Loucy (cell line): ENCODE data around the gene KANSL1L.

ENCODE experiments used
- H2AFZ ChIP-seq: fragments of 200-600 bp; sonication (generic); 2 replicates; pipeline ENCODE4 v1.6.0; 2016; ENCODE audit warnings: antibody characterized with exemption, mild to moderate bottlenecking, low read length, moderate library complexity
- H3F3A ChIP-seq: fragments of 200-600 bp; 2 replicates; pipeline ENCODE4 v1.6.0; 2016; ENCODE audit warnings: antibody characterized with exemption, low read depth, mild to moderate bottlenecking
- H3K27me3 ChIP-seq: fragments of 200-600 bp; sonication (generic); 2 replicates; pipeline ENCODE4 v1.6.1; 2014; ENCODE audit warnings: low read length, mild to moderate bottlenecking; ENCODE audit not compliant: insufficient read depth, poor library complexity, severe bottlenecking
- H3K36me3 ChIP-seq: fragments of 200-600 bp; sonication (generic); 2 replicates; pipeline ENCODE4 v1.6.1; 2016; ENCODE audit warnings: low read length; ENCODE audit not compliant: insufficient read depth
- H3K4me1 ChIP-seq: fragments of 200-600 bp; sonication (generic); 2 replicates; pipeline ENCODE4 v1.5.1; 2014; ENCODE audit warnings: low read length, mild to moderate bottlenecking; ENCODE audit not compliant: insufficient read depth, poor library complexity, severe bottlenecking
- H3K4me2 ChIP-seq: fragments of 200-600 bp; sonication (generic); 2 replicates; pipeline ENCODE4 v1.6.0; 2014; ENCODE audit warnings: antibody characterized with exemption, low read length, low read depth, mild to moderate bottlenecking; ENCODE audit not compliant: poor library complexity, severe bottlenecking
- H3K4me3 ChIP-seq: fragments of 200-600 bp; sonication (generic); 2 replicates; pipeline ENCODE4 v1.5.1; 2014; ENCODE audit warnings: low read length, mild to moderate bottlenecking, mixed read lengths; ENCODE audit not compliant: poor library complexity, severe bottlenecking
- H3K79me2 ChIP-seq: fragments of 200-600 bp; sonication (generic); 2 replicates; pipeline ENCODE4 v1.6.1; 2014; ENCODE audit warnings: low read length; ENCODE audit not compliant: insufficient read depth
- H3K9ac ChIP-seq: fragments of 200-600 bp; sonication (generic); 2 replicates; pipeline ENCODE4 v1.6.0; 2014; ENCODE audit warnings: mild to moderate bottlenecking, low read depth, low read length, moderate library complexity; ENCODE audit not compliant: poor library complexity, severe bottlenecking
- H3K9me2 ChIP-seq: fragments of 200-600 bp; sonication (generic); replicated peaks from 2 replicates; pipeline ENCODE4 v1.6.1; 2016; ENCODE audit warnings: low read depth, low read length, mixed read lengths
- H3K9me3 ChIP-seq: fragments of 200-600 bp; sonication (generic); 2 replicates; pipeline ENCODE4 v1.6.1; 2014; ENCODE audit warnings: mild to moderate bottlenecking, antibody characterized with exemption, low read length, low read depth; ENCODE audit not compliant: insufficient read depth
- H4K20me1 ChIP-seq: fragments of 200-600 bp; sonication (generic); 2 replicates; pipeline ENCODE4 v1.6.0; 2014; ENCODE audit warnings: antibody characterized with exemption, low read length, mild to moderate bottlenecking; ENCODE audit not compliant: insufficient read depth, poor library complexity, severe bottlenecking
- EZH2phosphoT487 ChIP-seq: fragments of 200-600 bp; IDR thresholded peaks from 2 replicates; pipeline ENCODE4 v1.6.1; 2018; ENCODE audit warnings: antibody characterized with exemption, mild to moderate bottlenecking, moderate library complexity, borderline replicate concordance
- TF ChIP-seq, protein P1 (sequence below): fragments of 200-600 bp; sonication (generic); conservative IDR thresholded peaks from 2 replicates; pipeline ENCODE4 v1.5.1; 2014; ENCODE audit warnings: mild to moderate bottlenecking, antibody characterized with exemption, low read length

KANSL1L gene

DNA sequence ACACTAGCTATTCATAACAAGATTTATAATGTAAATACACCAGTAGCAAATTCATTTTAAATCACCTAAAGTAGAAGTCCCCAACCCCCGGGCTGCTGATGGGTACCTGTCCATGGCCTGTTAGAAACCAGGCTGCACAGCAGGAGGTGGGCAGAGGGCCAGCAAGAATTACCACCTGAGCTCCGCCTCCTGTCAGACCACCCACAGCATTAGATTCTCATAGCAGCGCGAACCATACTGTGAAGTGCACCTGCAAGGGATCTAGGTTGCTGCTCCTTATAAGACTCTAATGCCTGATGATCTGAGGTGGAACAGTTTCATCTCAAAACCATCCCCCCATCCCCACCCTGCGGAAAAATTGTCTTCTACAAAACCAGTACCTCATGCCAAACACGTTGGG, 71.3 kb downstream of the KANSL1L start:
- H3K27me3 ChIP-seq: no peaks in the 10 kb centered on the region
- TF ChIP-seq, protein P1, sequence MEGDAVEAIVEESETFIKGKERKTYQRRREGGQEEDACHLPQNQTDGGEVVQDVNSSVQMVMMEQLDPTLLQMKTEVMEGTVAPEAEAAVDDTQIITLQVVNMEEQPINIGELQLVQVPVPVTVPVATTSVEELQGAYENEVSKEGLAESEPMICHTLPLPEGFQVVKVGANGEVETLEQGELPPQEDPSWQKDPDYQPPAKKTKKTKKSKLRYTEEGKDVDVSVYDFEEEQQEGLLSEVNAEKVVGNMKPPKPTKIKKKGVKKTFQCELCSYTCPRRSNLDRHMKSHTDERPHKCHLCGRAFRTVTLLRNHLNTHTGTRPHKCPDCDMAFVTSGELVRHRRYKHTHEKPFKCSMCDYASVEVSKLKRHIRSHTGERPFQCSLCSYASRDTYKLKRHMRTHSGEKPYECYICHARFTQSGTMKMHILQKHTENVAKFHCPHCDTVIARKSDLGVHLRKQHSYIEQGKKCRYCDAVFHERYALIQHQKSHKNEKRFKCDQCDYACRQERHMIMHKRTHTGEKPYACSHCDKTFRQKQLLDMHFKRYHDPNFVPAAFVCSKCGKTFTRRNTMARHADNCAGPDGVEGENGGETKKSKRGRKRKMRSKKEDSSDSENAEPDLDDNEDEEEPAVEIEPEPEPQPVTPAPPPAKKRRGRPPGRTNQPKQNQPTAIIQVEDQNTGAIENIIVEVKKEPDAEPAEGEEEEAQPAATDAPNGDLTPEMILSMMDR: no peak
- TF ChIP-seq EZH2phosphoT487: no peak
- no peaks in the 10 kb centered on the region for H3K4me1 ChIP-seq
- no peak overlapping the region for H3K4me3 ChIP-seq
- no peak overlapping the region for H3K4me2 ChIP-seq
- H3K79me2 ChIP-seq: no peaks in the 10 kb centered on the region
- H3F3A ChIP-seq: no peaks in the 10 kb centered on the region
- no peaks in the 10 kb centered on the region for H3K9me3 ChIP-seq
- no peak overlapping the region for H3K9ac ChIP-seq
- no peaks in the 10 kb centered on the region for H3K36me3 ChIP-seq
- no peaks in the 10 kb centered on the region for H4K20me1 ChIP-seq
- H2AFZ ChIP-seq: no peak overlapping the region
- no peaks in the 10 kb centered on the region for H3K9me2 ChIP-seq

DNA sequence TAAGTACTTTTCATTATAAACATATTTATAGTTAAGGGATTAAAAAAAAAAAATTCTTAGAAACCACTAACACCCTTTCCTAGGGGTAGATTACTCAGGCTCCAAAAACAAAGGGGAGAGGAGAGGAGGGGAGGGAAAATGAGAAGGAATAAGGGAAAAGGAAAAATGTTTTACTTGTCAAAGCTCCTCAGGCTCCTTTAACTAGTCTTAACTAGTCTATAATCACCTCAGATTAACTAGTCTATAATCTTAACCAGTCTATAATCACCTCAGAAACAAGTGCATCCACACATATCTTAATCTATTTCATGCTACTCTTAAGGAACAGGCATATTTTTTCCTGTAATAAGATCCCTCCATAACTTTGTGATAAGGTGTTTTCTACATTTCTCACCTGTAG, 76.4 kb downstream of the KANSL1L start:
- Histone ChIP-seq H3K4me2 (no peak overlapping the region), H3K36me3 (no peaks in the 10 kb centered on the region), H2AFZ (no peak overlapping the region), H3K9me2 (no peaks in the 10 kb centered on the region), H3K27me3 (no peaks in the 10 kb centered on the region), H3K79me2 (no peaks in the 10 kb centered on the region), H3K4me3 (no peak overlapping the region), H3K9ac (no peak overlapping the region), H3K9me3 (no peaks in the 10 kb centered on the region), H4K20me1 (no peaks in the 10 kb centered on the region), H3F3A (no peaks in the 10 kb centered on the region), H3K4me1 (no peaks in the 10 kb centered on the region)
- no peak for TF ChIP-seq EZH2phosphoT487
- TF ChIP-seq, protein P1: no peak

DNA sequence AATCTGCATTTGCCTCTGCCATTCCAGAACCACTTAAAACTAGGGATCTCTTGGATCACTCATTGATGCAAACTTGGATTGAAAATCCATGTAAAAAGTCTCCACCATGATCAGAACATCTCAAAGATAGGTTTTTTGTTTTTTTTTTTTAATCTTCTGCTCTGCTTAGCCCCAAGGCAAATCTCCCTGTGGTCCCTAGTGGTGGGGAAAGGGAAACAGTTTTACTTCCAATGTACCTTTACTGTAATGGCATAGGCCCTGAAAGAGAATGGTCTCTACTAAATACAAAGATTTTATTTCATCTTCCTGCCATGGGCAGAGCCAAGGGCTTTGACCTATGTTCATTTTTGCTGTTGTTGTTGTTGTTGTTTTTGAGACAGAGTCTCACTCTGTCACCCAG, 78.4 kb downstream of the KANSL1L start:
- no peaks in the 10 kb centered on the region for H3K9me2 ChIP-seq
- TF ChIP-seq EZH2phosphoT487: no peak
- TF ChIP-seq, protein P1: no peak; the same call in 1 of the 2 replicates
- H2AFZ ChIP-seq: no peak overlapping the region
- H3K4me3 ChIP-seq: no peak overlapping the region
- H3K36me3 ChIP-seq: no peaks in the 10 kb centered on the region
- no peak overlapping the region for H3K9ac ChIP-seq
- H3K4me1 ChIP-seq: no peaks in the 10 kb centered on the region
- no peaks in the 10 kb centered on the region for H4K20me1 ChIP-seq
- no peaks in the 10 kb centered on the region for H3K9me3 ChIP-seq
- H3K4me2 ChIP-seq: no peak overlapping the region
- no peaks in the 10 kb centered on the region for H3F3A ChIP-seq
- no peaks in the 10 kb centered on the region for H3K79me2 ChIP-seq
- no peaks in the 10 kb centered on the region for H3K27me3 ChIP-seq
